H1 (cell line): ENCODE data around the gene POM121L2. TPM values are rescaled to one million over a fixed set of nuclear protein-coding genes. Genes with fewer than 3 reads are reported as not detected.

ENCODE experiments used
- CTCF ChIA-PET: fragments of 300-600 bp; sonication (Branson Sonifier 250); formaldehyde crosslinking; loops from one replicate; lab custom pipeline; 2021; ENCODE audit not compliant: partially characterized antibody; lab: Charles Lee
- POLR2A ChIA-PET: fragments of 300-600 bp; sonication (Branson Sonifier 250); formaldehyde crosslinking; loops from one replicate; lab custom pipeline; 2021; ENCODE audit warnings: inconsistent platforms; ENCODE audit not compliant: partially characterized antibody; lab: Charles Lee
- DNase-seq, 2 experiments: peaks; one replicate each; pipeline versions ENCODE4 v3.0.0 to v3.0.0-alpha.2; 2010 to 2022; ENCODE audit warnings: low spot score in 2 of 2, low read depth in 1 of 2, mixed read lengths in 1 of 2
- FAIRE-seq: peaks from 2 replicates; lab custom pipeline; 2011; peaks lifted over from hg19 to GRCh38; lab: Jason Lieb, UNC
- H2AFZ ChIP-seq: 2 replicates; pipeline ENCODE4 v1.8.1; 2012; ENCODE audit warnings: low read length, inconsistent platforms
- H2AK5ac ChIP-seq: 2 replicates; pipeline ENCODE4 v1.6.1; 2013; ENCODE audit warnings: low read depth, low read length
- H2BK120ac ChIP-seq: replicated peaks from 2 replicates; pipeline ENCODE3; 2013; ENCODE audit warnings: low read depth, low read length, inconsistent platforms
- H2BK12ac ChIP-seq: 2 replicates; pipeline ENCODE4 v1.6.1; 2013; ENCODE audit warnings: low read depth, low read length
- H2BK15ac ChIP-seq: 2 replicates; pipeline ENCODE4 v1.6.1; 2013; ENCODE audit warnings: low read length
- H2BK20ac ChIP-seq: 2 replicates; pipeline ENCODE4 v1.6.1; 2013; ENCODE audit warnings: low read length
- H2BK5ac ChIP-seq: 2 replicates; pipeline ENCODE4 v1.6.1; 2013; ENCODE audit warnings: low read depth, low read length
- H3K14ac ChIP-seq: 2 replicates; pipeline ENCODE4 v1.6.1; 2013; ENCODE audit warnings: inconsistent platforms; ENCODE audit not compliant: insufficient read length
- H3K18ac ChIP-seq: 2 replicates; pipeline ENCODE4 v1.6.1; 2013; ENCODE audit warnings: low read length; ENCODE audit errors: extremely low read depth
- H3K23ac ChIP-seq: 2 replicates; pipeline ENCODE4 v1.6.1; 2013; ENCODE audit warnings: inconsistent platforms; ENCODE audit not compliant: insufficient read length
- H3K23me2 ChIP-seq: 2 replicates; pipeline ENCODE4 v1.6.1; 2013; ENCODE audit warnings: low read depth, low read length
- H3K27ac ChIP-seq: 2 replicates; pipeline ENCODE4 v1.6.1; 2011; ENCODE audit warnings: low read depth, low read length, inconsistent platforms
- H3K27me3 ChIP-seq, 4 experiments: replicated peaks in 1 of 4; 1 replicate in 1 of 4; 2 replicates in 3 of 4; pipeline versions ENCODE4 v1.6.1 to v1.8.1; 2011 to 2013; ENCODE audit warnings: low read length in 3 of 4, mild to moderate bottlenecking in 3 of 4, inconsistent platforms in 2 of 4, mixed read lengths in 2 of 4, moderate library complexity in 1 of 4; ENCODE audit not compliant: control insufficient read depth in 3 of 4, insufficient read depth in 3 of 4; ENCODE audit errors: extremely low read depth in 1 of 4
- H3K36me3 ChIP-seq, 4 experiments: 2 replicates each; pipeline versions ENCODE4 v1.6.1 to v1.8.1; 2011 to 2013; ENCODE audit warnings: mild to moderate bottlenecking in 4 of 4, low read length in 3 of 4, moderate library complexity in 2 of 4, control low read depth in 1 of 4, inconsistent platforms in 1 of 4; ENCODE audit not compliant: insufficient read depth in 4 of 4, control insufficient read depth in 2 of 4
- H3K4ac ChIP-seq: replicated peaks from 2 replicates; pipeline ENCODE3; 2013; ENCODE audit warnings: low read length, low read depth, mixed read lengths, inconsistent platforms; ENCODE audit not compliant: insufficient read length
- H3K4me1 ChIP-seq, 4 experiments: replicated peaks in 1 of 4; 1 replicate in 1 of 4; 2 replicates in 3 of 4; pipeline versions ENCODE4 v1.6.1 to v1.8.1; 2011 to 2013; ENCODE audit warnings: low read length in 3 of 4, inconsistent platforms in 2 of 4, mixed read lengths in 1 of 4; ENCODE audit not compliant: insufficient read depth in 4 of 4, control insufficient read depth in 3 of 4
- H3K4me2 ChIP-seq, 2 experiments: 2 replicates each; pipeline versions ENCODE4 v1.6.1 to v1.8.1; 2011 to 2013; ENCODE audit warnings: low read depth in 2 of 2, low read length in 2 of 2, control low read depth in 1 of 2, inconsistent platforms in 1 of 2, mild to moderate bottlenecking in 1 of 2; ENCODE audit not compliant: insufficient read depth in 1 of 2
- H3K4me3 ChIP-seq, 4 experiments: fragments of 200-600, 300-600 bp in 1 of 4; sonication (generic), shearing (Covaris generic), sonication (Bioruptor Twin) in 1 of 4; 2 replicates each; pipeline versions ENCODE4 v1.5.1 to v1.8.1; 2011 to 2016; ENCODE audit warnings: low read length in 4 of 4, low read depth in 3 of 4, control low read depth in 2 of 4, inconsistent platforms in 2 of 4, mild to moderate bottlenecking in 2 of 4, mixed read lengths in 1 of 4, moderate library complexity in 1 of 4; ENCODE audit not compliant: insufficient read depth in 2 of 4; ENCODE audit errors: extremely low read depth in 1 of 4
- H3K56ac ChIP-seq: replicated peaks from 2 replicates; pipeline ENCODE3; 2013; ENCODE audit warnings: low read depth, mild to moderate bottlenecking, mixed read lengths, low read length, inconsistent platforms; ENCODE audit not compliant: insufficient read length
- H3K79me1 ChIP-seq: 2 replicates; pipeline ENCODE4 v1.6.1; 2013; ENCODE audit warnings: low read depth, low read length, control low read depth
- H3K79me2 ChIP-seq, 2 experiments: 2 replicates each; pipeline versions ENCODE4 v1.6.1 to v1.8.1; 2012 to 2013; ENCODE audit warnings: low read length in 2 of 2, mild to moderate bottlenecking in 2 of 2, inconsistent platforms in 1 of 2; ENCODE audit not compliant: insufficient read depth in 2 of 2, control insufficient read depth in 1 of 2
- H3K9ac ChIP-seq, 4 experiments: replicated peaks in 1 of 4; 1 replicate in 1 of 4; 2 replicates in 3 of 4; pipeline versions ENCODE4 v1.6.1 to v1.8.1; 2011 to 2013; ENCODE audit warnings: low read depth in 3 of 4, low read length in 3 of 4, control low read depth in 2 of 4, mild to moderate bottlenecking in 2 of 4, moderate library complexity in 2 of 4, inconsistent platforms in 1 of 4; ENCODE audit errors: extremely low read depth in 1 of 4
- H3K9me3 ChIP-seq, 2 experiments: 2 replicates each; pipeline versions ENCODE4 v1.6.1 to v1.8.1; 2012 to 2013; ENCODE audit warnings: mild to moderate bottlenecking in 2 of 2, moderate library complexity in 2 of 2, control low read depth in 1 of 2, inconsistent platforms in 1 of 2, low read depth in 1 of 2, low read length in 1 of 2, mixed read lengths in 1 of 2; ENCODE audit not compliant: insufficient read depth in 2 of 2
- H4K20me1 ChIP-seq, 2 experiments: replicated peaks in 1 of 2; 2 replicates each; pipeline versions ENCODE3 to v1.8.1; 2011 to 2013; ENCODE audit warnings: inconsistent platforms in 2 of 2, low read length in 2 of 2, mild to moderate bottlenecking in 1 of 2; ENCODE audit not compliant: insufficient read depth in 2 of 2, control insufficient read depth in 1 of 2
- H4K5ac ChIP-seq: 2 replicates; pipeline ENCODE4 v1.6.1; 2013; ENCODE audit warnings: low read length, low read depth, mixed read lengths, inconsistent platforms; ENCODE audit not compliant: insufficient read length
- H4K8ac ChIP-seq: 2 replicates; pipeline ENCODE4 v1.8.0; 2013; ENCODE audit warnings: mild to moderate bottlenecking, moderate library complexity, low read length, inconsistent platforms; ENCODE audit not compliant: insufficient read depth; ENCODE audit errors: extremely low read depth
- H4K91ac ChIP-seq: replicated peaks from 2 replicates; pipeline ENCODE3; 2013; ENCODE audit warnings: low read length, mixed read lengths, inconsistent platforms; ENCODE audit not compliant: insufficient read length
- CEBPB ChIP-seq: IDR thresholded peaks from 2 replicates; pipeline ENCODE4 v1.6.1; 2012; ENCODE audit warnings: low read depth, low read length
- CHD2 ChIP-seq: IDR thresholded peaks from 2 replicates; pipeline ENCODE4 v1.6.1; 2012; ENCODE audit warnings: low read length, improper control_type of control experiment
- GABPA ChIP-seq: IDR thresholded peaks from 2 replicates; pipeline ENCODE4 v1.6.1; 2011; ENCODE audit warnings: mild to moderate bottlenecking, low read length, moderate library complexity, borderline replicate concordance; ENCODE audit not compliant: insufficient read depth
- HDAC6 ChIP-seq: IDR thresholded peaks from one replicate; pipeline ENCODE4 v1.7.1; 2012; ENCODE audit warnings: low read depth, mild to moderate bottlenecking, inconsistent platforms, low read length, moderate library complexity
- SP4 ChIP-seq: IDR thresholded peaks from 2 replicates; pipeline ENCODE4 v1.6.1; 2012; ENCODE audit warnings: low read length, inconsistent platforms
- TCF12 ChIP-seq: IDR thresholded peaks from 2 replicates; pipeline ENCODE4 v1.6.1; 2011; ENCODE audit warnings: low read depth, mild to moderate bottlenecking, low read length
- WGBS, 2 experiments: shearing (Covaris generic) in 1 of 2; methylation state at CpG; one replicate each; pipeline versions ENCODE4 v1.1.6 to v1.1.7; 2013 to 2015; ENCODE audit warnings: low lambda C conversion rate in 2 of 2, mixed read lengths in 2 of 2, inconsistent platforms in 1 of 2, low coverage in 1 of 2, missing lambda C conversion rate in 1 of 2; ENCODE audit not compliant: insufficient replicate concordance in 2 of 2, insufficient coverage in 1 of 2, insufficient read length in 1 of 2; ENCODE audit errors: extremely low coverage in 1 of 2, missing lambda C conversion rate in 1 of 2; 5-methylcytosine and 5-hydroxymethylcytosine counted together
- polyA plus RNA-seq, 7 experiments: library from polyadenylated mRNA; depleted of rRNA in 3 of 7; stranded (reverse) in 5 of 7; unstranded in 2 of 7; fragments of >200 nt in 5 of 7; fragments of 200-250 nt in 2 of 7; gene quantifications; 1 replicate in 5 of 7; 2 replicates in 1 of 7; 4 replicates in 1 of 7; pipeline versions ENCODE4 v1.2.1 to v1.2.3, GENCODE V29; 2011 to 2013; ENCODE audit warnings: missing spikeins in 2 of 7, mixed read lengths in 2 of 7
- total RNA-seq: library from RNA; stranded (reverse); fragmentation: NEBNext Ultra II Directional; extraction: Animal tissue kit (Norgen Biotek cat#: 25700); gene quantifications from 2 replicates; pipeline ENCODE4 v1.2.1, GENCODE V29; 2021

POM121L2 gene
- total and polyA plus RNA-seq, 2 of the 8 experiments (the other 6 are each of a cell fraction or from before 2014, with no cell fraction given) = 0.05 to 0.09 TPM

GRCh38 chr6:27290850-27291208 is 21.2 kb downstream of the POM121L2 start:
- H3K4me2 ChIP-seq = peak overlapping the region; percentile 93 to 96

More at GRCh38 chr6:27290850-27291208, 21.2 kb downstream of the POM121L2 start:
- H3K27me3 ChIP-seq = peaks cover 3 to 58% (median 31%) of the 10 kb centered on the region in 4 experiments
- H2BK15ac ChIP-seq = no peak overlapping the region
- no peak for DNase-seq
- H2BK20ac ChIP-seq = no peak overlapping the region
- no peak for FAIRE-seq
- H3K23ac ChIP-seq = no peak overlapping the region
- H3K9ac ChIP-seq = peak overlapping the region in 1 of 4 experiments; percentile 41; a peak in 1 of 7 replicates
- H3K27ac ChIP-seq = no peak overlapping the region
- H4K20me1 ChIP-seq = no peaks in the 10 kb centered on the region
- peaks cover 0 to 8% (median 3%) of the 10 kb centered on the region in 4 experiments; a peak in 3 of 7 replicates for H3K4me1 ChIP-seq
- no peak overlapping the region for H4K5ac ChIP-seq
- no peak overlapping the region for H2BK120ac ChIP-seq
- no peak for TF ChIP-seq TCF12
- 0 out of 2 replicates have a peak, but pooled peaks have one; percentile 4 for TF ChIP-seq SP4
- no peak for TF ChIP-seq GABPA
- TF ChIP-seq CHD2 = no peak
- no peak for TF ChIP-seq HDAC6
- TF ChIP-seq CEBPB = no peak
- peak overlapping the region; percentile 55; the same call in 1 of the 2 replicates for H2AFZ ChIP-seq
- H3K14ac ChIP-seq = no peak overlapping the region
- no peak overlapping the region for H3K4ac ChIP-seq
- H3K56ac ChIP-seq = no peak overlapping the region
- no peak overlapping the region for H2BK12ac ChIP-seq
- no peak overlapping the region for H4K8ac ChIP-seq
- no peak overlapping the region for H4K91ac ChIP-seq
- H3K36me3 ChIP-seq = no peaks in the 10 kb centered on the region
- ChIA-PET POLR2A (interaction anchor here (0.9 to 1.6 kb wide), 5 partner anchors 18 to 152 kb away, joined by 4 to 5 read pairs (median 5); a partner anchor contains a TSS), CTCF (interaction anchor here (0.7 to 1.9 kb wide), 5 partner anchors 12 to 66 kb away, joined by 3 to 7 read pairs (median 3); no protein-coding TSS in a partner anchor)
- H3K79me2 ChIP-seq = no peaks in the 10 kb centered on the region
- peak overlapping the region; percentile 45 to 74 (median 68); a peak in 7 of 8 replicates for H3K4me3 ChIP-seq
- no peak overlapping the region for H2AK5ac ChIP-seq
- peaks cover 18% of the 10 kb centered on the region for H3K23me2 ChIP-seq
- H3K9me3 ChIP-seq = no peaks in the 10 kb centered on the region
- no peak overlapping the region for H3K18ac ChIP-seq
- no peak overlapping the region for H2BK5ac ChIP-seq
- no peaks in the 10 kb centered on the region for H3K79me1 ChIP-seq
- WGBS, 2 experiments = 9% methylated on average over 10 of the region's 10 CpGs; no CpG with 5 or more reads in 1 of the 2 experiments
